Endodermal cell (in vitro differentiated cells): ENCODE results near the gene TCP11L2. TPM values are rescaled to one million over a fixed set of nuclear protein-coding genes. Genes with fewer than 3 reads are reported as not detected.

ENCODE experiments used
- DNase-seq: peaks from one replicate; pipeline ENCODE4 v3.0.0-alpha.2; 2017
- H3K27ac ChIP-seq: 2 replicates; pipeline ENCODE4 v1.5.1; 2013; ENCODE audit warnings: mild to moderate bottlenecking, low read depth, low read length, moderate library complexity
- H3K27me3 ChIP-seq: 2 replicates; pipeline ENCODE4 v1.6.1; 2013; ENCODE audit warnings: mild to moderate bottlenecking, low read length, moderate library complexity; ENCODE audit not compliant: insufficient read depth, control insufficient read depth, poor library complexity, severe bottlenecking
- H3K36me3 ChIP-seq: 2 replicates; pipeline ENCODE4 v1.7.0; 2013; ENCODE audit warnings: mild to moderate bottlenecking, low read length, moderate library complexity; ENCODE audit not compliant: control insufficient read depth, insufficient read depth
- H3K4me1 ChIP-seq: one replicate; pipeline ENCODE4 v1.7.0; 2013; ENCODE audit warnings: low read length; ENCODE audit not compliant: control insufficient read depth, insufficient read depth
- H3K4me3 ChIP-seq: 2 replicates; pipeline ENCODE4 v1.5.1; 2013; ENCODE audit warnings: mild to moderate bottlenecking, low read length, moderate library complexity
- H3K9ac ChIP-seq: 2 replicates; pipeline ENCODE4 v1.6.1; 2013; ENCODE audit warnings: mild to moderate bottlenecking, low read length, moderate library complexity; ENCODE audit not compliant: poor library complexity, severe bottlenecking; ENCODE audit errors: extremely low read depth
- H3K9me3 ChIP-seq: 2 replicates; pipeline ENCODE4 v1.6.1; 2013; ENCODE audit warnings: mild to moderate bottlenecking, low read length, moderate library complexity; ENCODE audit not compliant: control insufficient read depth
- H3K27ac Mint-ChIP-seq: 2 replicates; pipeline ENCODE4 v1.8.0; 2020; ENCODE audit warnings: mixed read lengths
- H3K27me3 Mint-ChIP-seq: 2 replicates; pipeline ENCODE4 v1.8.0; 2021; ENCODE audit warnings: mild to moderate bottlenecking, mixed read lengths; ENCODE audit not compliant: insufficient read depth
- H3K36me3 Mint-ChIP-seq: 2 replicates; pipeline ENCODE4 v1.8.0; 2020; ENCODE audit warnings: low read depth, mixed read lengths
- H3K4me1 Mint-ChIP-seq: 2 replicates; pipeline ENCODE4 v1.8.0; 2020; ENCODE audit warnings: mixed read lengths
- H3K4me3 Mint-ChIP-seq: 2 replicates; pipeline ENCODE4 v1.8.0; 2020; ENCODE audit warnings: mild to moderate bottlenecking, moderate library complexity, mixed read lengths
- H3K9me3 Mint-ChIP-seq: 2 replicates; pipeline ENCODE4 v1.8.0; 2020; ENCODE audit warnings: mild to moderate bottlenecking, mixed read lengths
- WGBS, 2 experiments: methylation state at CpG; one replicate each; pipeline versions ENCODE4 v1.1.5 to v1.1.7; 2013; ENCODE audit warnings: missing lambda C conversion rate in 2 of 2, mixed read lengths in 1 of 2; ENCODE audit not compliant: insufficient coverage in 1 of 2, insufficient read length in 1 of 2; 5-methylcytosine and 5-hydroxymethylcytosine counted together
- total RNA-seq, 2 donors: library from RNA; stranded (reverse); fragmentation: NEBNext Ultra II Directional in 1 of 2; extraction: Animal tissue kit (Norgen Biotek cat#: 25700) in 1 of 2; gene quantifications; 2 replicates in 1 of 2; 3 replicates in 1 of 2; pipeline ENCODE4 v1.2.1, GENCODE V29; 2021
- TF ChIP-seq, protein P1 (sequence below): fragments of 200-600 bp; sonication (generic); conservative IDR thresholded peaks from 2 replicates; pipeline ENCODE4 v1.5.0; 2021; ENCODE audit warnings: antibody characterized with exemption, mild to moderate bottlenecking

The TCP11L2 gene
- total RNA-seq, 2 donors from 2014 or later = 7.8 to 15.3 TPM

GRCh38 chr12:106327309-106327869, 24.9 kb downstream of the TCP11L2 start:
- Mint-ChIP-seq H3K9me3 (peaks cover 3% of the 10 kb centered on the region), H3K36me3 (peaks cover 12% of the 10 kb centered on the region), H3K27ac (no peak overlapping the region), H3K4me1 (peaks cover 8% of the 10 kb centered on the region), H3K4me3 (no peak overlapping the region), H3K27me3 (no peaks in the 10 kb centered on the region)
- Histone ChIP-seq H3K36me3 (no peaks in the 10 kb centered on the region), H3K9ac (no peak overlapping the region), H3K27me3 (no peaks in the 10 kb centered on the region), H3K27ac (no peak overlapping the region), H3K9me3 (no peaks in the 10 kb centered on the region), H3K4me1 (no peaks in the 10 kb centered on the region), H3K4me3 (no peak overlapping the region)
- WGBS, 2 experiments = 83 to 100% methylated on average over 2 of the region's 2 CpGs
- DNase-seq = no peak
- TF ChIP-seq, protein P1, sequence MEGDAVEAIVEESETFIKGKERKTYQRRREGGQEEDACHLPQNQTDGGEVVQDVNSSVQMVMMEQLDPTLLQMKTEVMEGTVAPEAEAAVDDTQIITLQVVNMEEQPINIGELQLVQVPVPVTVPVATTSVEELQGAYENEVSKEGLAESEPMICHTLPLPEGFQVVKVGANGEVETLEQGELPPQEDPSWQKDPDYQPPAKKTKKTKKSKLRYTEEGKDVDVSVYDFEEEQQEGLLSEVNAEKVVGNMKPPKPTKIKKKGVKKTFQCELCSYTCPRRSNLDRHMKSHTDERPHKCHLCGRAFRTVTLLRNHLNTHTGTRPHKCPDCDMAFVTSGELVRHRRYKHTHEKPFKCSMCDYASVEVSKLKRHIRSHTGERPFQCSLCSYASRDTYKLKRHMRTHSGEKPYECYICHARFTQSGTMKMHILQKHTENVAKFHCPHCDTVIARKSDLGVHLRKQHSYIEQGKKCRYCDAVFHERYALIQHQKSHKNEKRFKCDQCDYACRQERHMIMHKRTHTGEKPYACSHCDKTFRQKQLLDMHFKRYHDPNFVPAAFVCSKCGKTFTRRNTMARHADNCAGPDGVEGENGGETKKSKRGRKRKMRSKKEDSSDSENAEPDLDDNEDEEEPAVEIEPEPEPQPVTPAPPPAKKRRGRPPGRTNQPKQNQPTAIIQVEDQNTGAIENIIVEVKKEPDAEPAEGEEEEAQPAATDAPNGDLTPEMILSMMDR = no peak

DNA sequence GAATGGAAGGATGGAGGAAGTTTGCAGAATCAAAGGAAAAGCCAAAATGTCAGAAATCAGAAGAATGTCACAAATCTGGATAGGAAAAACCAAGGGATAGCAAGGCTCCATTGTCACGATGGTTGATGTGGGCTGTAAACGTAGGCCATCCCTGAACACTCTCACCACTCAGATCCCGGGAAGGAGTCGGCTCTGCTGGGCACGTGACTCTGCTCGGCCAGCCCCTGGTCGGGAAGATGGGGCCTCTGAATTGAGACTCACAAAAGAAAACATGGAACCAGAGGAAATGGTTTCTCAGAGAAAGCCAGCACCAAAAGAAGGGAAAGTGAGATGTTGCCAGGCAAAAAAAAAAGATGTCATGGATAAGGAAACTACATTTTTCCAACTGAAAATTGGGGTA, 26.2 kb downstream of the TCP11L2 start:
- no peaks in the 10 kb centered on the region for H3K36me3 ChIP-seq
- no peaks in the 10 kb centered on the region for H3K9me3 ChIP-seq
- Mint-ChIP-seq H3K36me3 (peaks cover 13% of the 10 kb centered on the region), H3K4me1 (peaks cover 8% of the 10 kb centered on the region), H3K27me3 (no peaks in the 10 kb centered on the region), H3K4me3 (no peak overlapping the region), H3K27ac (no peak overlapping the region), H3K9me3 (peaks cover 8% of the 10 kb centered on the region)
- DNase-seq = no peak
- TF ChIP-seq, protein P1 = no peak
- no peaks in the 10 kb centered on the region for H3K4me1 ChIP-seq
- H3K4me3 ChIP-seq = no peak overlapping the region
- H3K27me3 ChIP-seq = no peaks in the 10 kb centered on the region
- no peak overlapping the region for H3K27ac ChIP-seq
- WGBS, 2 experiments = 93 to 96% methylated on average over 3 to 7 of the region's 7 CpGs
- H3K9ac ChIP-seq = no peak overlapping the region

DNA sequence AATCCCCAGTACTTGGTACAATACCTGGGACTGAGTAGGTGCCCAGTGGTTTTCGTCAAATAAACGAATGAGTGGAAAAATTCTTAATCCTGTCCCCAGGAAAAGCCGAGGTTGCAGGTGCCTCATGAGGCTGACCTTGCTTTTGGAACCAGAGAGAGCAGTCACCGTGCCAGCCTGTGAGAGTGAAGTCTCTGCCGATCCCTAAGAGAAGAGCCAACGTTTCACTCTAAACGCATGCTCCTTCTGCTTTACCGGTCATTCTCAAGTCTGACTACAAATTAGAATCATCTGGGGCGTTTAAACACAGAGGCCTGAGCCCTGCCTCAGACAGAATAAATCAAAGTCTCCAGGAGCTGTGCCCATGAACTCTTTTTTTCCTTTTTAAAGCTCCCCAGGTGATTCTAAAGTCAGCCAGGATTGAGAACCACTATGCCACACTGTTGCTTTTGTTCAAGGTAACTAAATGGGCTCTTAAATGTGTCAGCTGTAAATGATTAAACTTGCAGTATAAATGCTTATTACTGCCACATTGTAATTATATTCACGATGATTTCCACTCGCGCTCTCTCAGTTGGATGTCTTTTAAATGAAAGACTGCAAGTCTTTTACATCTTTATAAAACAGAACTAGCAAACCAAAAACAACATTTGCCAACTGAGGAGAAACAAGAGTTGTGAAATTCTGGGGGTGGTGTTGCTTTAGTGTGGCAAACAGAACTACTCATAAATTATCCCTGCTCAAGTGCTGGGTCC, 26.9 kb downstream of the TCP11L2 start:
- H3K27ac ChIP-seq = no peak overlapping the region
- no peak overlapping the region for H3K27ac Mint-ChIP-seq
- WGBS, 2 experiments = 81 to 85% methylated on average over 9 to 12 of the region's 12 CpGs
- no peak overlapping the region for H3K9ac ChIP-seq
- DNase-seq = peak; percentile 51
- no peaks in the 10 kb centered on the region for H3K36me3 ChIP-seq
- H3K36me3 Mint-ChIP-seq = peaks cover 13% of the 10 kb centered on the region
- TF ChIP-seq, protein P1 = no peak
- H3K9me3 ChIP-seq = no peaks in the 10 kb centered on the region
- peaks cover 8% of the 10 kb centered on the region for H3K4me1 Mint-ChIP-seq
- H3K9me3 Mint-ChIP-seq = peaks cover 8% of the 10 kb centered on the region
- H3K27me3 ChIP-seq = no peaks in the 10 kb centered on the region
- no peak overlapping the region for H3K4me3 ChIP-seq
- H3K4me1 ChIP-seq = no peaks in the 10 kb centered on the region
- no peak overlapping the region for H3K4me3 Mint-ChIP-seq
- H3K27me3 Mint-ChIP-seq = no peaks in the 10 kb centered on the region
